ENCODE measurements around the gene MAGI2. TPM values are rescaled to one million over a fixed set of nuclear protein-coding genes. Genes with fewer than 3 reads are reported as not detected.

The MAGI2 gene
- total RNA-seq, 1 experiment from 2014 or later = 0.34 TPM

- POLR2A ChIA-PET (ENCODE audit: low non-redundant PET) = no interaction called here
- DNase-seq (ENCODE audit: low spot score) = no peak
- Histone ChIP-seq H3K4me3 (ENCODE audit: low read depth, low read length, poor library complexity, severe bottlenecking) (no peak overlapping the region), H3K27me3 (replicated peaks; ENCODE audit: insufficient read depth, low read depth, low read length, poor library complexity) (peaks cover 59% of the 10 kb centered on the region), H3K27ac (ENCODE audit: low read depth, low read length, poor library complexity, severe bottlenecking) (no peak overlapping the region), H3K4me1 (ENCODE audit: insufficient read depth, low read length, poor library complexity, severe bottlenecking) (no peaks in the 10 kb centered on the region), H3K36me3 (ENCODE audit: insufficient read depth, low read length, poor library complexity, severe bottlenecking) (no peaks in the 10 kb centered on the region), H3K9me3 (ENCODE audit: low read depth, low read length, poor library complexity, severe bottlenecking) (no peaks in the 10 kb centered on the region)
- intact Hi-C loops (cut with micrococcal nuclease; ENCODE audit: unreplicated experiment) = no loop called here
- CTCF ChIA-PET = interaction anchor here (0.6 kb wide), 1 partner anchor 66 kb away, joined by 3 read pairs; no protein-coding TSS in a partner anchor
- TF ChIP-seq, protein P1, sequence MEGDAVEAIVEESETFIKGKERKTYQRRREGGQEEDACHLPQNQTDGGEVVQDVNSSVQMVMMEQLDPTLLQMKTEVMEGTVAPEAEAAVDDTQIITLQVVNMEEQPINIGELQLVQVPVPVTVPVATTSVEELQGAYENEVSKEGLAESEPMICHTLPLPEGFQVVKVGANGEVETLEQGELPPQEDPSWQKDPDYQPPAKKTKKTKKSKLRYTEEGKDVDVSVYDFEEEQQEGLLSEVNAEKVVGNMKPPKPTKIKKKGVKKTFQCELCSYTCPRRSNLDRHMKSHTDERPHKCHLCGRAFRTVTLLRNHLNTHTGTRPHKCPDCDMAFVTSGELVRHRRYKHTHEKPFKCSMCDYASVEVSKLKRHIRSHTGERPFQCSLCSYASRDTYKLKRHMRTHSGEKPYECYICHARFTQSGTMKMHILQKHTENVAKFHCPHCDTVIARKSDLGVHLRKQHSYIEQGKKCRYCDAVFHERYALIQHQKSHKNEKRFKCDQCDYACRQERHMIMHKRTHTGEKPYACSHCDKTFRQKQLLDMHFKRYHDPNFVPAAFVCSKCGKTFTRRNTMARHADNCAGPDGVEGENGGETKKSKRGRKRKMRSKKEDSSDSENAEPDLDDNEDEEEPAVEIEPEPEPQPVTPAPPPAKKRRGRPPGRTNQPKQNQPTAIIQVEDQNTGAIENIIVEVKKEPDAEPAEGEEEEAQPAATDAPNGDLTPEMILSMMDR (conservative IDR thresholded peaks at IDR 0.05; ENCODE audit: low read depth, low read length) = no peak
- no peak for TF ChIP-seq EZH2 (IDR thresholded peaks at IDR 0.05; ENCODE audit: borderline replicate concordance, low read depth, low read length, poor library complexity, severe bottlenecking)
- no TSS peak for BruUV-seq (replicated peaks)
Observed at GRCh38 chr7:78444267-78444666, 1009.2 kb downstream of the MAGI2 start.

DNA sequence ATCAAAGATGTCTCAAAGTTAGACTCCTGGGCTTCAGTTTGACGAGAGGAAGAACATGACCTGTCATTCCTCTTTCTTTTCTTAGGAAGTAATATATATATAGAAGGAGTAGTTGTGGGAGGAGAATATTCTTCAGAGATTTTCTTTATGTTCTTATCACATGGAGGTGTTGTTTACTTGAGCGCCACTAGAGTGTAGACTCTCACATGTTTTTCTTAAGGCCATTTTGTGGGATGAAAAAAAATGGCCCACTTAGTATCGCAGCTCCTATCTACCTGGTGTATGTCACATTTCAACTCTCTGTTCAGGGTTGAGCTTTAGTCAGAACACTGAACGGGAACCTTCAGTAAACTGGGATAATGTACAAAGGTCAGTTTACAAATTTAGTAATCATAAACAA is 1009.7 kb downstream of the MAGI2 start:
- ChIA-PET POLR2A (ENCODE audit: low non-redundant PET) (no interaction called here), CTCF (interaction anchor here (0.6 kb wide), 1 partner anchor 66 kb away, joined by 3 read pairs; no protein-coding TSS in a partner anchor)
- TF ChIP-seq, protein P1 (conservative IDR thresholded peaks at IDR 0.05; ENCODE audit: low read depth, low read length) = no peak
- no peak for TF ChIP-seq EZH2 (IDR thresholded peaks at IDR 0.05; ENCODE audit: borderline replicate concordance, low read depth, low read length, poor library complexity, severe bottlenecking)
- Histone ChIP-seq H3K36me3 (ENCODE audit: insufficient read depth, low read length, poor library complexity, severe bottlenecking) (no peaks in the 10 kb centered on the region), H3K27ac (ENCODE audit: low read depth, low read length, poor library complexity, severe bottlenecking) (no peak overlapping the region), H3K27me3 (replicated peaks; ENCODE audit: insufficient read depth, low read depth, low read length, poor library complexity) (peaks cover 64% of the 10 kb centered on the region), H3K9me3 (ENCODE audit: low read depth, low read length, poor library complexity, severe bottlenecking) (no peaks in the 10 kb centered on the region), H3K4me3 (ENCODE audit: low read depth, low read length, poor library complexity, severe bottlenecking) (no peak overlapping the region), H3K4me1 (ENCODE audit: insufficient read depth, low read length, poor library complexity, severe bottlenecking) (peaks cover 1% of the 10 kb centered on the region)
- DNase-seq (ENCODE audit: low spot score) = no peak
- no TSS peak for BruUV-seq (replicated peaks)
- intact Hi-C loops (cut with micrococcal nuclease; ENCODE audit: unreplicated experiment) = no loop called here

DNA sequence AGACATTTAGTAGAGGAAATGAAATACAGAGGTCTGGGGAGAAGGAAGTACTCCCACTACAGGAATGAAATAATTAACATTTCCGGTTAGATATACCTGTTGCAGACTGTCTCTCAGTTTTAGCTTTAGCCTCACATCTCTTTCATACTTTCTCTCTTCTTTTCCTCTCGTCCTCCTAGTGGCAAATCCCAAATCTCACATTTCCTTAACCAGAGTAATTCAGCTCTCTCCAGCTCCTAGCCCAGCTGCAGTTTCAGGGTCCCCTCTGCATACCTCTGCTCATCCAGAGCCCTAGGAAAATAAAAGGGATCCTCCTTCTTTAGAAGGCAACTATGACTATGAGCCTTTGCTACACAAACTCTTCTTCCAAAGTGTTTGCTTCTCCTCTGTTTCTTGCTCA is 1011.7 kb downstream of the MAGI2 start:
- ChIA-PET POLR2A (ENCODE audit: low non-redundant PET) (no interaction called here), CTCF (no interaction called here)
- Histone ChIP-seq H3K27ac (ENCODE audit: low read depth, low read length, poor library complexity, severe bottlenecking) (no peak overlapping the region), H3K36me3 (ENCODE audit: insufficient read depth, low read length, poor library complexity, severe bottlenecking) (no peaks in the 10 kb centered on the region), H3K27me3 (replicated peaks; ENCODE audit: insufficient read depth, low read depth, low read length, poor library complexity) (peaks cover 72% of the 10 kb centered on the region), H3K9me3 (ENCODE audit: low read depth, low read length, poor library complexity, severe bottlenecking) (no peaks in the 10 kb centered on the region), H3K4me3 (ENCODE audit: low read depth, low read length, poor library complexity, severe bottlenecking) (no peak overlapping the region), H3K4me1 (ENCODE audit: insufficient read depth, low read length, poor library complexity, severe bottlenecking) (peaks cover 3% of the 10 kb centered on the region)
- TF ChIP-seq, protein P1 (conservative IDR thresholded peaks at IDR 0.05; ENCODE audit: low read depth, low read length) = no peak
- no peak for TF ChIP-seq EZH2 (IDR thresholded peaks at IDR 0.05; ENCODE audit: borderline replicate concordance, low read depth, low read length, poor library complexity, severe bottlenecking)
- intact Hi-C loops (cut with micrococcal nuclease; ENCODE audit: unreplicated experiment) = no loop called here
- no peak for DNase-seq (ENCODE audit: low spot score)
- no TSS peak for BruUV-seq (replicated peaks)

Data from A673 (cell line).